Panc1 (cell line): ENCODE measurements around the gene CCDC152.

Experiments
- CTCF ChIP-seq: fragments of 450-650 bp; IDR thresholded peaks from 2 replicates; pipeline ENCODE4 v1.5.1; 2017; ENCODE audit warnings: mild to moderate bottlenecking
- POLR2AphosphoS5 ChIP-seq: IDR thresholded peaks from 2 replicates; pipeline ENCODE4 v1.6.1; 2012; ENCODE audit warnings: mild to moderate bottlenecking, low read depth, low read length, moderate library complexity
- REST ChIP-seq, 2 experiments: IDR thresholded peaks; 2 replicates each; pipeline ENCODE4 v1.6.1; 2011 to 2012; ENCODE audit warnings: low read depth in 2 of 2, control low read depth in 1 of 2, low read length in 1 of 2, mild to moderate bottlenecking in 1 of 2, moderate library complexity in 1 of 2; ENCODE audit not compliant: insufficient read depth in 1 of 2
- SIN3A ChIP-seq: IDR thresholded peaks from 2 replicates; pipeline ENCODE4 v1.6.1; 2012; ENCODE audit warnings: low read depth, mild to moderate bottlenecking, low read length, moderate library complexity, borderline replicate concordance; ENCODE audit not compliant: insufficient read depth
- TCF7L2 ChIP-seq: IDR thresholded peaks from 2 replicates; pipeline ENCODE4 v1.6.1; 2011; ENCODE audit warnings: mild to moderate bottlenecking, low read depth, low read length, inconsistent platforms

GRCh38 chr5:42740920-42741319 is 15.7 kb upstream of the CCDC152 start:
- TF ChIP-seq REST (IDR thresholded peaks at IDR 0.05; ENCODE audit: insufficient read depth in 1 of 2, low read depth in 2 of 2, low read length in 1 of 2) (no peak), CTCF (no peak), SIN3A (no peak), POLR2AphosphoS5 (no peak), TCF7L2 (no peak)
